Right renal pelvis (tissue), 4 donors: ENCODE data around the gene PLCL1. TPM values are rescaled to one million over a fixed set of nuclear protein-coding genes. Genes with fewer than 3 reads are reported as not detected.

Experiments
- DNase-seq, 4 donors: peaks; one replicate each; pipeline ENCODE4 v3.0.0-alpha.2; 2013; ENCODE audit warnings: low read depth in 4 of 4, low spot score in 3 of 4, missing footprints in 1 of 4
- polyA plus RNA-seq, 4 donors: library from polyadenylated mRNA; unstranded; fragments of 120-200 nt; gene quantifications; one replicate each; pipeline ENCODE4 v1.2.1, GENCODE V29; 2013; ENCODE audit not compliant: insufficient read length in 4 of 4

Gene PLCL1
- 10 to 100 TPM; 15.2 to 22.5 (median 18.6) TPM for polyA plus RNA-seq

DNA sequence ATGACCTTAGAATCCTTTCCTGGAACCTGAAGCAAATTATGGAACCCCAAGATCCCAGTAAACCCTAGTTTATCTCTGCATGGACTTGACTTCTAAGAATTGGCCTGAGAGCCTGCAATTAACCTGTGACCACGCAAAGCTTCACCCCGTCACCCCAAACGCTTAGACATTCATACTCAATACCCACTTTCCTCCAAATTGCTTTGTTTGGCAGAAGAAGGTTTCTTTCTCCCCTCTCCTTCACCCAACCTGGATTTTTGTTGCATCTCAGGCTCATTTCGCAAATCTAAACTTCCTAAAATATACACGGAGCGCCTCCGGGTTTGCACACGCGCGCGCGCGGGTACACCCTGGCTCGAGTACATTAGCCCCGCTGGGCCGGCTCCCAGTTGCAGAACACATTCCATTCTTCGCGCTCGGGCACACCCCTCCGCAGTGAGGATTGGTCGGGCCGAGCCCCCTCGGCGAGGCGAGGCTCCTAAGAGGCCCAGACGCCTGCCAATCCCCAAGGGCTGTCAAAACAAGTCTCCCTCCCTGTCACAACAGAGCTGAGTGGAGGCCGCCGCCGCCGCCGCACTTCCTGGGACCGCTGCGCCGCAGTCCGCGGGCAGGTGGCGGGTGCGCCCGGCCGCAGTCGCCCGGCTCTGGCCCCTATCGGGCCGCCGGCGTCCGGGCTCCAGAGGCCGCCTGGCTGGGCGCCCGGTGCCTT lies at the start of gene PLCL1:
PLCL1 (plus strand) TSS at position 545 of the 709 bp plus-strand sequence.
- peak; percentile 70 to 82 (median 80) for DNase-seq

DNA sequence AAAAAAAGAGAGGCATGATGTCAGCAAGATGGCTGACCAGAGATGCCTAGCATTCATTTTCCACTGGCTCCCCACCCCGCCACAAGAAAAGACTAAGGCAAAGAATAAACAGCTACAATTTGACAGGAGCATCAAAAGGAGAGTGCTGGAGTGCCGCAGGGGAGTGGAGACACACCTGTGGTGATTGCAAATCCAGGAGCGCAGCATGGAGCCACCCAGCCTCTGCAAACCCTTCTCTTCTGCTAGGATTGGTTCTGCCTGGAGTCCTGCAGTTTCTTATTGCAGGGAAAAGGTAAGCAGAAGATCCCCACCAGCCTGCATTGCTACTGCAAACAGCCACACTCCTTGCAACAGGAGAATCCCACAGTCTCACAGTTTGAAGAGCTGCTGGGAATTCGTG lies 45.4 kb upstream of the PLCL1 start:
- DNase-seq, result no peak

DNA sequence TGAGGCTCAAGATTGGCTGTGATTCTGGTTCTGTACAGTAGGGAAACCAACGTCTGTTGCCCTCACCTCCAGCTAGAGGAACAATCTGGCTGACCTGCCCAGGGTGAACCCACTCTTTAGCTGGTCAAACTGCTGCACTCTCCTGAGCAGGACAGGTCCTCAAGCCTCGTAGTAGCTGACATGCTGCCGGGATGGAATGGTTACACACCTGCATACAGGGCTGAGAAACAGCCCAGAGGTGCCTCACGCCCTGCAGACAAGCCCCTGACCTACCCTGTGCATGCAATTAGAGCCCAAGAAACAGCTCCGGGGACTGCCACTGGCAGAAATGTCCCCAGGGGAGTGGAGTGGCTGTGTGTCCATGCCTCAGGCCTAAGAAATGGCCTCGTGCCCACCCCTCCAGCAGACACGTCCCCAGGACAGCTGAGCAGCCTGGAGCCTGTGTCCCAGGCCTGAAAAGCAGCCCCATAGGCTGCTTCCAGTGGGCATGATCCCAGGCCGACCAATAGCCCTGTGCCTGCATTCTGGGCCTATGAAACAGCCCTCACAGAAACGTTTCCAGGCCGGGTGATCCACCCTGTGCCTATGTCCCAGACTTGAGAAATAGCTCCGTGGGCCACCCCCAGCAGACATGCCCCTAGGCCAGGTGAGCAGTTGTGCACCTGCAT lies 44.6 kb upstream of the PLCL1 start:
- DNase-seq, result no peak

DNA sequence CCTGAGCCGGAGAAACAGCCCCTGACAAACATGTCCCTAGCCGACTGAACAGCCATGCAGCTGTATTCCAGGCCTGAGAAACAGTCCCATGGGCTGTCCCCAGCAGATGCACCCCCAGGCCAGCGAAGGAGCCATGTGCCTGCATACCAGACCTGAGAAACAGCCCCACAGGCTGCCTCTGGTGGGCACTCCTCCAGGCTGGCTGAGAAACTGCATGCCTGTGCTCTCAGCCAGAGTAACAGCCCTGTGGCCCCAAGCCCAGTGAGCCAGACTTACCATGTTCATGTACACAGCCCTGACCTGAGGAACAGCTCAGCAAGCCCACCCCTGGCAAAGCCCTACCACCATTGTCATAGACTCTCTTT lies 44.1 kb upstream of the PLCL1 start:
- DNase-seq, result no peak

DNA sequence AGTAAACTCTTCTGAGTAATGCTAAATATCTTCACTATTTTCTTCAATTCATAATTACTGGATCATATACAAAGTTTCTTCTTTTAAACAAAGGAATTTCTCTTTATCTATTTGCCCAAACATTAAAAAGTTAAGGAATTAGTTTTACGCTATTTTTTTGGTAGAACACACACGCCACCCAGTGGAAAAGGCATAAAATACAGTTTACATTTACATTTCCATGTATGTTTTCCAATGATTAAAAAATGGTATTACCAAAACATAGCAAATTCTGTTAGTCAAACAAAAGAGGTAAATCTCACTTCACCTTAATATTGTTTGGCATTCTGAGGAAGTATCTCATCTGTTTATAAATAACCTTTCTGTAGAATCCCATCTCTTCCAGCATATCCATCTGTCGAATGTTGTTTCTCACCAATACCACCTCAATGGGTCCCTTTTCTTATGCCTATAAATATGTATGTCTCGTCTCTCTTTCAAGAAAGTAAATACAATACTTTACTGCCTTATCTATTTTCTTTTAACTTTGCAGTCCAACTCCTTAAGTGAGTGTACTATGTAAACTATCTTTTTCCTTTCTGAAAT lies 26.5 kb upstream of the PLCL1 start:
- DNase-seq, result no peak

DNA sequence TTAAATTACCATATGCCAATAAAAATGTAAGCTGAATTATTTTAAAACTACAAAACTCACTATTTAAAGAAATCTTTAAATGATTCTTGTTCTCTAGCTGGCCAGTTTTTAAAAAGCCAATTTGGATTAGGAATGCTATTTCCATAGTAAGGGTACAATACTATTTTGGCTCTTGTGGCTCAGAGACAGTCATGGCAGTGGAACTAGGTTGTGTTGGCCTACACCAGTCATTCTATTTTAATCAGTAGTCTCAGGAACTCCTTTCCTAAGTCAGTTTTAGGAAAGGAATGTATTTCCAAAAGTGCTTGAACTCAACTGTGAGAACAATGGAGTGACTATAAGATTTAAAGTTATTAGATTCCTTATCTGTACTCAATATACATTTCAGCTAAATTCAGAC lies 25.1 kb upstream of the PLCL1 start:
- no peak for DNase-seq

DNA sequence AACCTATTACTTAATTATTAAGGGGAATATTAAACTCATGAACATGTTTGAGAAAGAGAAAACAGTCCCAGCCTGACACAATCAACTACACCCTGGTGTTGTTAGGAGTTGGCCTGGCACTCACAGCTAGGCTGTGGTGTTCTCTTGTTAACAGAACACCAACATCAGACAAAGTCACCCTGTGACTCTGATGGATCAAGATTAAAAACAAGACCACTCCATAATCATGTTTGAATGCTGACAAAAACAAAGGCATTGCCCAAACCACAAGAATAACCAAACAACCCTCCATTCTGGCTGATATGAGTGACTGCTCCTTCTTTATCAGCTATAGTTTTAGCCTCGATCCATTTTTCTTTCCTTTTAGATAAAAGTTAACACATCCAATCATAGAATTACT lies 22.3 kb upstream of the PLCL1 start:
- DNase-seq, result no peak

DNA sequence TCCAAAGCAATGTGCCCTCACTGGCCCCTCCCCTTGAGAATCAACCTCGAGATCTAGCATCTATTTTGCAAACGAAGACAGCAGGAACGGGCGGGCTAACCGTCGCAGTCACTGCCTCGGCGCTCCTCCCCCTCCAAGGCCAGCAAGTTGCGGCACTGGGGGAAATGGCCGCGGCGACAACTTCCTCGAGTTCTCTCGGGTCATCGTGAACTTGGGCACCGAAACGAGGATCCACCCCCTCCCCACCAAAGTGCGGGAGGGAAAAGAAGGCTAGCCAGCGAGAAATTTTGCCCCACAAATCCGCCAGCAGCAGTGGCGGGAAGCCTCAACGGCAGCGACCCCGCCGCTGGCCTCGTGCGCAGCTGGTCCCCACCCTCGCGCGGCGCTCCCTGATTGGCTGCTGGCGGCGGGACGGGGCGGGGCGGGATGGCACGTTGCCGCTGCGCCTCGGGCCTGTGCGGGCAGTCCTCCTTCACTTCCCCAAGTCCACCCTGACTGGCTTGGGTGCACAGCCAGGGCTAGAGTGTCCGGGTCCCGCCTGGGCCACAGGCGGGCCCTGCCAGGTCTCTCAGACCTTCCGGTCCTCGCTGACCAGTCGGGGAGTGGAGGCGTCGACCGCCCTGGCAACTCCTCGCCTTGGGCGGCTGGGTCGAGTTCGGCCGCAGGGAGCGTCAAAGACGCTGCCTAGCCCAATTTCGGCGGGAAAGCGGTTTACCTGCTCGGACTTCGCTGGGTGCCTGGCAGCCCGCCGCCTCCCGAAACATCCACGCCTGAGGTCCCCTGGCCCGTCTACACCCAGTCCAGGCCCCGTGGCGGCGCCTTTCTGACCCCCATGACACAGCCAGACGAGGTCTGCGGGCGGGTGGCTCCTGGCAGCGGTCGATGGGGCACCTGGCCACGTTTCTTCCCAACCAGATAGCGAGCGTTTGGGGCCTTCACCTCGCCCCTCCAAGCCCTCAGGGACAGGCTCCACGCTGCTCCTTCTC lies 19.1 kb upstream of the PLCL1 start, which contains the start of gene BOLL:
BOLL (minus strand) TSS at position 364 of the 986 bp plus-strand sequence. CDS start 3,469 bp downstream, outside the sequence.
- DNase-seq, result no peak

DNA sequence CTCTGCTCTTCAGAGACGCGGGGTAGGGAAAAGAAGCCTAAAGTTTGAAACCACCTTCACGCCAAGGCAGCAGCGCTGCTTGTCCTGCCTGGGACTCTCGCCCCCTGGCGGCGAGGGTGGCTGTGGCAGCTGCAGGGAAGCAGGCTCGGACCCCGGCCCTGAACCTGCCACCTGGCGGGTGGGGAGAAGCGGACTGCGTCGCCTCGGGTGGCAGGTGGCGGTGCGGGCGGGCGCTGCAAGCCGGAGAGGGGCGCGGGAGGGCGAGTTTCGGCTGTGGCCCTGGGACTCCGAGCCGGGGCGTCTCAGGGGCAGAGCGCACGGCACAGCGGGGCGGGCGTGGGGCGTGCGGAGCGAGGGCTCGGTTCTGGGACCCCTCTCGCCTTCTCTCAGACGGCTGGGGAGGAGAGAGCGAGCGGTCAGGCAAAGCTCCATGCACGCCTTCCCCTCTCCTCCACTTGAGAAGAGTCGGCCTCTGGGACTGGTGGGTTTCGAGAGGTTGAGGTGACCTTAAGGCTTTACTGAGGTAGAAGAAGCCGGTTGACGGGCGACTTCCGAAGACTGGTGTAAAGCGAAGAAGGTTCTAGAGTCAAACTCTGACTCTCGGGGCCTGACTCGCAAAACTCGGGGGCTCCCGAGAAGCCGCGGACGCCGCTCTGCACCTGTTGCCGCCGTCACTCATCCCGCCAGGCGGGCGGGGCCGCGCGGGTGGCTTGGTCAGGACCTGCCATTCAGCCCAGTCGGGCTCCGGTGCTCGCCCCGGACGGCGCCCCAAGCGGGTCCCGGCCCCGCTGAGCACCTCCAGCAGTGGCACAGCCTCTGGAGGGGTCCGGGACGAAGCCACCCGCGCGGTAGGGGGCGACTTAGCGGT lies 18.1 kb upstream of the PLCL1 start:
- peak in 1 of 4 donors; percentile 26 for DNase-seq

DNA sequence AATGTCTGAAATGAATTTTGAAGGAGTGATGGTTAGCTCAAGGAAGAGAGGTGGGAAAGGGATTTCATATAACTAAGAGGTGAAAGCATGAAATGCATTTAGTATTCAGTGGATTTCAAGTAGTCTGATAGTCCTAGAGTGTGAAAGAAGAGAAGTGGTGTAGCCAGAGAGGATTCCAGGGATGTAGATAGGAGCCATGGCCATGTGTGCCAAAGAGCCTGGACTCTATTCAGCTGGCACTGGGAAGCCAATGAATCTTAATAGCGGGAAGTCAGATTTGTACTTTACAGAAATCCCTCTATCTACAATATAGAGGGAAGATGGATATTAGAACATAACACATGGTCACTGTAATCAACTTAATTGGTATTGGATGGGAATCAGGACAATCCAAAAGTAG lies 10.9 kb upstream of the PLCL1 start:
- no peak for DNase-seq

DNA sequence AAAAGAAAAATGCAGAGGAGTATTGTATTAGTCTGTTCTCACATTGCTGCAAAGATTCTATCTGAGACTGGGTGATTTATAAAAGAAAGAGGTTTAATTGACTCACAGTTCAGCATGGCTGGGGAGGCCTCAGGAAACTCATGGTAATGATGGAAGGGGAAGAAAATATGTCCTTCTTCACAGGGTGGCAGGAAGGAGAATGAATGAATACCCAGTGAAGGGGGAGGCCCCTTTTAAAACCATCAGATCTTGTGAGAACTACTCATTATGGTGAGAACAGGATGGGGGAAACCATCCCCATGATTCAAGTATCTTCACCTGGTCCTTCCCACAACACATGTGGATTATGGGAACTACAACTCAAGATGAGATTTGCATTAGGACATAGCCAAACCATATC lies 9.1 kb upstream of the PLCL1 start:
- DNase-seq, result no peak

DNA sequence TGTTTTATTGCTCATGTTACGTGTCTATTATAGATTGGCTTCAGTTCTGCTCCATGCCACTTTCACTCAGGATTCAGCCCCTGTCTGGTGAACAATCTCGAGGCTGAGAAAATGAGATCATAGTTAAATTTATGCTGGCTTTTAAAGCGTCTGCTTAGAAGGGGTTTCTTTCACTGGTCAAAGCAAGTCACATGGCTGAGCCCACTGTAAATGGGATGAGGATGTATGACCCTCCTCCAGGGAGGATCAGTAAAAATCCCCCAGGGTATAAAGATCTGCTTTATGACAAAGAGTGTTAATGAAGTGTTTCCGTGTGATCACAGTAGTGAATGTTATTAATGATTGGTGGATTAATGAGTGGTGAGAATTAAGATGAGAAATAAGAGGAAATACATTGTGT lies 6.2 kb upstream of the PLCL1 start:
- DNase-seq, result no peak

DNA sequence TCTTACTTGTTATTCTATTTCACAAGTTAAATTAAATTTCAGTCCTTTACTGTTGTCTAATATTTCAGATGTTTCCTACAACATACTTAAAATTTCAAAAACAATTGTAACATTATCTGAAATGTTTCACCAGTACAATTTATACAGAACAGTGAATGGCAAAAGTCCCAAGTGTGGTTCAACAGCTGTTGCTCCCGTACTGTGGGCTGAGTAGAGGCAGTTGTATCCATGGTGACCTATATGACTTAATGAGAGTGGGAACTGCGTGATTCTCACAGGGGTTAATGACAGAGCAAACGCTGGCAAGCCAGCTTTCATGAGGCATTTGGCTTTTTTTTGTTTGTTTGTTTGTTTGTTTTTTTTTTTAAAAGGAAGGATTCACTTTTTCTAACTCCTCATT lies 5.3 kb upstream of the PLCL1 start:
- no peak for DNase-seq

DNA sequence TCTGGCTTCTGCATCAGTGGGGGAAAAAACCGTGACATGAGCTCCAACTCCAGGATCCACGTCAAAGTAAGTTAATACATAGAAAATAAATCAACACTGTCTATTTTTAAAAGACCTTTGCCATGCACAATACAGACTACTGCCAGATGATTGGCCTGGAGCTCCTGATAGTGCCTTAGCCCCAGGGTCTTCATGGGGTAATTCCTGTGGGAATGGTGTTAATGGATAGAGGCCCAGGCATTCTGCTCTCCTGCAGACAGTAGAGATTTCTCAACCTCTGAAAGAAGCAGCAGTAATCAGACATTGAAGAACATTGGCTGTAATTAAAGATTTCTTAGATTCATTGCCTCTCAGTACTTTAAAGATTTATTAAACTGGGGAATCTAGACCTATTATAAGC lies 4.3 kb upstream of the PLCL1 start:
- DNase-seq, result no peak

DNA sequence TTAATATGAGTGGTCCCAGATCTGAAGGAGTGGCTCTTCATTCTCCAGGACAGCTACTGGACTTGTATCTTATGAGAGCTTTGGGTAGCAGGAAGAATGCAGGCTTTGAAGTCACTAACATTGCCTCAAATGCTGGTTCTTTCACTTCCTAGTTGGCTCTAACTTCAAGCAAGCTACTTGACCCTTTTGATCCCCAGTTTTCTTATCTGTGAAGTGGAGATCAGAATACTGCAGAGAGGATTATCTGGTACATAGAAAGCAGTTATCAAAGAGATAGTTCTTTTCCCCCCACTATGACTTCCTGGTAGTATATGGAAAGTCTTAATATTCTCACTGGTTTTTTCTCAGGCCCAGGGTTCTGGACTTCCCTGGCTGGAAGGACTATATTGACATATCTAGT lies 3.4 kb upstream of the PLCL1 start:
- DNase-seq, result no peak

DNA sequence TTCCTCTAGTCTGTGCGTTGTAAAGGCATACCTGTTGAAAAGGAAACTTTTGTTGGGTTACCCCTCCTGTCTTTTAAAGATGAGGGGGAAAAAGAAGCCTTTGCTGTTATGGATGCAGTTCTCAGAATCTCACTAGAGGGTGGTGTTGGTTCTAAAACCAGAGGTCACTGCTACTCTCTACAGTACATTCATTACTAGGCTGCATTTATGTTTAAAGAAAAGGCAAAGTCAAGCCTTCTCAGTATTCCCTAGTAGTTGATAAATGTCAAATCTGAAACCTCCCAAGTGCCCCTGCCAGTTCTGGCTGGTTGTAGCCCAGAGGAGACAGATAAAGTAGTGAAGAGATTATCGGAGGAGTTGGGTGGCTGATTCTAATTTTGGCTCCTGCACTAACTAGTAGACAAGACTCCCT lies 1.4 kb upstream of the PLCL1 start:
- DNase-seq, result peak in 1 of 4 donors; percentile 38

DNA sequence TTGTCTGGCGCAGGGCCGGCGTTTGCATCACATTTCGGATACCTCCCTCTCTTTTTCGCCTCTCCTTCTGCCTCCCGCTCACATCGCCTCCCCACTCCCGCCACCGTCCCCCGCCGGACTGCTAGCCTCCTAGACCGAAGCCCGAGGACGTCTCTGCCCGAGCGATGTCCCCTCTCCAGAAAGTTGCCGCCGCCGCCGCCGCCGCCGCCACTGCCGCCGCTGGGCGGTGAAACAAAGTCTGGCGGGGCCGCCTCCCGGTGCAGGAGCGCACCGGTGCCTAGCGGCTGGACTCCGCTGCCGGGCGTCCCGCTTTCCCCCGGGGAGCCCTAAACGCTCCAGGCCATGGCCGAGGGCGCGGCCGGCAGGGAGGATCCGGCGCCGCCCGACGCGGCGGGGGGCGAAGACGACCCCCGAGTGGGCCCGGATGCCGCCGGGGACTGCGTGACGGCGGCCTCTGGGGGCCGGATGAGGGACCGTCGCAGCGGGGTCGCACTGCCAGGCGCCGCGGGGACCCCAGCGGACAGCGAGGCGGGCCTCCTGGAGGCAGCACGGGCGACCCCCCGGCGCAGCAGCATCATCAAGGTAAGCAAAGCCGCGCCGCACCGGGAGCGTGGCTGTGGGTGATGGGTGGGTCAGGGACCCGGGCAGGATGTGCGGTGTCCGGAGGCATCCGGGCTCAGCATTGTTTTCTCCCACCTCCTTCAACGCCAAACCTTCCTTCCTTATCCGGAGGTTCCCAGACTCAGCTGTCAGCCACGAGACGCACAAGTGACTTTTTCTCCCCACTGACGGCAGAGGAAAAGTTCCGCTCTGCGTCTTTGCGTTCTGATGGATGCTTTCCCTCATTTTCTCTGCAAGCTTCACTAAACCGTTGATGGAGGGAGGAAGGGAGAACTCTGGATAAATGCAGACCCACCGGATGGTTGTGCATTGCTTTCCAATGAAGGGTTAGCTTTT lies 643 bp downstream of the PLCL1 start:
- DNase-seq, result peak in 1 of 4 donors; percentile 25
